ENCODE measurements around the gene RAP1B. TPM values are rescaled to one million over a fixed set of nuclear protein-coding genes. Genes with fewer than 3 reads are reported as not detected.

RAP1B gene
- total and polyA plus RNA-seq, 2 of the 13 experiments (the other 11 are each of a cell fraction or from before 2014, with no cell fraction given): 71.1 to 92.7 TPM

DNA sequence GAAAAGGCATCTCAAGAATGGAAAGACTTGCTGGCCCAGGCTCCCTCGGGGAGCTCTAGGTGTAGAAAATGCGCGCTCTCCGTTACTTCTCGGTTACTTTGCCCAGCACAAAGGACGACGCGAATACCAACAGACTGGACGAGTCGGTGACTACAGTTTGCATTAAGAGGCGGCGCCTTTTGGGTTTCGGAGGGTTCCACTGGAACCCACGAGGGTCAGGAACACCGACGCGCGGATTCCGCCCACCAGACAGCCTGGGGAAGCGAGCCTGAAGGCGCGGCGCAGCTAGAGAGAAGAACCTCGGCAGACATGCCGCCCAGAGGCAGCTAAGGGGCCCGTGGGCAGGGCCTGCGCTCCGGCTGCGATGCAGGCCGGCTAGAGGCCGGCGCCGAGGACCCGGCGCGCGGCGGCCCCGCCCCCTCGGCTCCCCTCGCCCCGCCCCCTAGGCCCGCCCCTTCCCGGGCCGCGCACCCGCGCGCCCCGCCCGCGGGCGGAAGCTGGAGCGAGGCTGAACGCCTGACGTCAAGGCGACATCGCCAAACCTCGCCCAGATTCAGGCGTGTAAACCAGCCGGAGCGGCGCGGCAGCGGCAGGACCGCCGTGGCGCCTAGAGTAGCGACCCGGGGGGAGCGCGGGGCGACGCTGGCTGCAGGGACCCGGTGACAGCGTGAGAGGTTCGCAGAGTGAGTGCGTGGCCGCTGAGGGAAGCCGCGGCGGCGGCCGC, at the start of gene RAP1B (continued):
- TF ChIP-seq, protein P1, sequence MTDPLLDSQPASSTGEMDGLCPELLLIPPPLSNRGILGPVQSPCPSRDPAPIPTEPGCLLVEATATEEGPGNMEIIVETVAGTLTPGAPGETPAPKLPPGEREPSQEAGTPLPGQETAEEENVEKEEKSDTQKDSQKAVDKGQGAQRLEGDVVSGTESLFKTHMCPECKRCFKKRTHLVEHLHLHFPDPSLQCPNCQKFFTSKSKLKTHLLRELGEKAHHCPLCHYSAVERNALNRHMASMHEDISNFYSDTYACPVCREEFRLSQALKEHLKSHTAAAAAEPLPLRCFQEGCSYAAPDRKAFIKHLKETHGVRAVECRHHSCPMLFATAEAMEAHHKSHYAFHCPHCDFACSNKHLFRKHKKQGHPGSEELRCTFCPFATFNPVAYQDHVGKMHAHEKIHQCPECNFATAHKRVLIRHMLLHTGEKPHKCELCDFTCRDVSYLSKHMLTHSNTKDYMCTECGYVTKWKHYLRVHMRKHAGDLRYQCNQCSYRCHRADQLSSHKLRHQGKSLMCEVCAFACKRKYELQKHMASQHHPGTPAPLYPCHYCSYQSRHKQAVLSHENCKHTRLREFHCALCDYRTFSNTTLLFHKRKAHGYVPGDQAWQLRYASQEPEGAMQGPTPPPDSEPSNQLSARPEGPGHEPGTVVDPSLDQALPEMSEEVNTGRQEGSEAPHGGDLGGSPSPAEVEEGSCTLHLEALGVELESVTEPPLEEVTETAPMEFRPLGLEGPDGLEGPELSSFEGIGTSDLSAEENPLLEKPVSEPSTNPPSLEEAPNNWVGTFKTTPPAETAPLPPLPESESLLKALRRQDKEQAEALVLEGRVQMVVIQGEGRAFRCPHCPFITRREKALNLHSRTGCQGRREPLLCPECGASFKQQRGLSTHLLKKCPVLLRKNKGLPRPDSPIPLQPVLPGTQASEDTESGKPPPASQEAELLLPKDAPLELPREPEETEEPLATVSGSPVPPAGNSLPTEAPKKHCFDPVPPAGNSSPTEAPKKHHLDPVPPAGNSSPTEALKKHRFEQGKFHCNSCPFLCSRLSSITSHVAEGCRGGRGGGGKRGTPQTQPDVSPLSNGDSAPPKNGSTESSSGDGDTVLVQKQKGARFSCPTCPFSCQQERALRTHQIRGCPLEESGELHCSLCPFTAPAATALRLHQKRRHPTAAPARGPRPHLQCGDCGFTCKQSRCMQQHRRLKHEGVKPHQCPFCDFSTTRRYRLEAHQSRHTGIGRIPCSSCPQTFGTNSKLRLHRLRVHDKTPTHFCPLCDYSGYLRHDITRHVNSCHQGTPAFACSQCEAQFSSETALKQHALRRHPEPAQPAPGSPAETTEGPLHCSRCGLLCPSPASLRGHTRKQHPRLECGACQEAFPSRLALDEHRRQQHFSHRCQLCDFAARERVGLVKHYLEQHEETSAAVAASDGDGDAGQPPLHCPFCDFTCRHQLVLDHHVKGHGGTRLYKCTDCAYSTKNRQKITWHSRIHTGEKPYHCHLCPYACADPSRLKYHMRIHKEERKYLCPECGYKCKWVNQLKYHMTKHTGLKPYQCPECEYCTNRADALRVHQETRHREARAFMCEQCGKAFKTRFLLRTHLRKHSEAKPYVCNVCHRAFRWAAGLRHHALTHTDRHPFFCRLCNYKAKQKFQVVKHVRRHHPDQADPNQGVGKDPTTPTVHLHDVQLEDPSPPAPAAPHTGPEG (CRISPR knock-in tag; IDR thresholded peaks at IDR 0.05): peak; percentile 68
- TF ChIP-seq CCDC6 (CRISPR knock-in tag; IDR thresholded peaks at IDR 0.05): peak; percentile 80
- peak; percentile 52; the same call in 1 of the 2 replicates for TF ChIP-seq GFI1 (CRISPR knock-in tag; IDR thresholded peaks at IDR 0.05; ENCODE audit: borderline replicate concordance)
- no peak for TF ChIP-seq ZNF678 (CRISPR knock-in tag; IDR thresholded peaks at IDR 0.05)
- 0 out of 2 replicates have a peak, but pooled peaks have one; percentile 39 for TF ChIP-seq ZNF224 (CRISPR knock-in tag; IDR thresholded peaks at IDR 0.05)
- 0 out of 2 replicates have a peak, but pooled peaks have one; percentile 70 for TF ChIP-seq ZNF782 (CRISPR knock-in tag; IDR thresholded peaks at IDR 0.05; ENCODE audit: borderline replicate concordance)
- TF ChIP-seq YEATS4 (CRISPR knock-in tag; IDR thresholded peaks at IDR 0.05; ENCODE audit: borderline replicate concordance): peak; percentile 83
- TF ChIP-seq DPF2 (CRISPR knock-in tag; IDR thresholded peaks at IDR 0.05; ENCODE audit: borderline replicate concordance, low read depth): no peak
- peak; percentile 71 for TF ChIP-seq MED1 (CRISPR knock-in tag; IDR thresholded peaks at IDR 0.05)
- TF ChIP-seq, protein P2, sequence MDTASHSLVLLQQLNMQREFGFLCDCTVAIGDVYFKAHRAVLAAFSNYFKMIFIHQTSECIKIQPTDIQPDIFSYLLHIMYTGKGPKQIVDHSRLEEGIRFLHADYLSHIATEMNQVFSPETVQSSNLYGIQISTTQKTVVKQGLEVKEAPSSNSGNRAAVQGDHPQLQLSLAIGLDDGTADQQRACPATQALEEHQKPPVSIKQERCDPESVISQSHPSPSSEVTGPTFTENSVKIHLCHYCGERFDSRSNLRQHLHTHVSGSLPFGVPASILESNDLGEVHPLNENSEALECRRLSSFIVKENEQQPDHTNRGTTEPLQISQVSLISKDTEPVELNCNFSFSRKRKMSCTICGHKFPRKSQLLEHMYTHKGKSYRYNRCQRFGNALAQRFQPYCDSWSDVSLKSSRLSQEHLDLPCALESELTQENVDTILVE (CRISPR knock-in tag; IDR thresholded peaks at IDR 0.05): peak; percentile 56; the same call in 1 of the 2 replicates
- TF ChIP-seq, protein P3, sequence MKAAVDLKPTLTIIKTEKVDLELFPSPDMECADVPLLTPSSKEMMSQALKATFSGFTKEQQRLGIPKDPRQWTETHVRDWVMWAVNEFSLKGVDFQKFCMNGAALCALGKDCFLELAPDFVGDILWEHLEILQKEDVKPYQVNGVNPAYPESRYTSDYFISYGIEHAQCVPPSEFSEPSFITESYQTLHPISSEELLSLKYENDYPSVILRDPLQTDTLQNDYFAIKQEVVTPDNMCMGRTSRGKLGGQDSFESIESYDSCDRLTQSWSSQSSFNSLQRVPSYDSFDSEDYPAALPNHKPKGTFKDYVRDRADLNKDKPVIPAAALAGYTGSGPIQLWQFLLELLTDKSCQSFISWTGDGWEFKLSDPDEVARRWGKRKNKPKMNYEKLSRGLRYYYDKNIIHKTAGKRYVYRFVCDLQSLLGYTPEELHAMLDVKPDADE (CRISPR knock-in tag; IDR thresholded peaks at IDR 0.05): peak; percentile 34; the same call in 1 of the 2 replicates
- TF ChIP-seq, protein P4, sequence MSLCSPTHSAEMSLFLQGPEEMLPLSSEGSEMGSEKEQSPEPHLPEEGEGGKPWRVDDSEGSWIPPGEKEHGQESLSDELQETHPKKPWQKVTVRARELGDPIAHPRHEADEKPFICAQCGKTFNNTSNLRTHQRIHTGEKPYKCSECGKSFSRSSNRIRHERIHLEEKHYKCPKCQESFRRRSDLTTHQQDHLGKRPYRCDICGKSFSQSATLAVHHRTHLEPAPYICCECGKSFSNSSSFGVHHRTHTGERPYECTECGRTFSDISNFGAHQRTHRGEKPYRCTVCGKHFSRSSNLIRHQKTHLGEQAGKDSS (CRISPR knock-in tag; IDR thresholded peaks at IDR 0.05; ENCODE audit: borderline replicate concordance, low read depth): peak; percentile 38; the same call in 1 of the 2 replicates
- TF ChIP-seq TAF1 (CRISPR knock-in tag; IDR thresholded peaks at IDR 0.05): peak; percentile 67
- peak; percentile 65 for TF ChIP-seq GATA4 (IDR thresholded peaks at IDR 0.05; ENCODE audit: borderline replicate concordance, low read depth)
- TF ChIP-seq AGO1 (IDR thresholded peaks at IDR 0.05; ENCODE audit: low read depth, low read length, poor library complexity, severe bottlenecking): peak; percentile 19
- TF ChIP-seq, protein P5, sequence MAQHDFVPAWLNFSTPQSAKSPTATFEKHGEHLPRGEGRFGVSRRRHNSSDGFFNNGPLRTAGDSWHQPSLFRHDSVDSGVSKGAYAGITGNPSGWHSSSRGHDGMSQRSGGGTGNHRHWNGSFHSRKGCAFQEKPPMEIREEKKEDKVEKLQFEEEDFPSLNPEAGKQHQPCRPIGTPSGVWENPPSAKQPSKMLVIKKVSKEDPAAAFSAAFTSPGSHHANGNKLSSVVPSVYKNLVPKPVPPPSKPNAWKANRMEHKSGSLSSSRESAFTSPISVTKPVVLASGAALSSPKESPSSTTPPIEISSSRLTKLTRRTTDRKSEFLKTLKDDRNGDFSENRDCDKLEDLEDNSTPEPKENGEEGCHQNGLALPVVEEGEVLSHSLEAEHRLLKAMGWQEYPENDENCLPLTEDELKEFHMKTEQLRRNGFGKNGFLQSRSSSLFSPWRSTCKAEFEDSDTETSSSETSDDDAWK (CRISPR knock-in tag; IDR thresholded peaks at IDR 0.05): no peak

Measured in HepG2 (cell line).